ENCODE results near the gene ATP5ME.

ATP5ME gene

DNA sequence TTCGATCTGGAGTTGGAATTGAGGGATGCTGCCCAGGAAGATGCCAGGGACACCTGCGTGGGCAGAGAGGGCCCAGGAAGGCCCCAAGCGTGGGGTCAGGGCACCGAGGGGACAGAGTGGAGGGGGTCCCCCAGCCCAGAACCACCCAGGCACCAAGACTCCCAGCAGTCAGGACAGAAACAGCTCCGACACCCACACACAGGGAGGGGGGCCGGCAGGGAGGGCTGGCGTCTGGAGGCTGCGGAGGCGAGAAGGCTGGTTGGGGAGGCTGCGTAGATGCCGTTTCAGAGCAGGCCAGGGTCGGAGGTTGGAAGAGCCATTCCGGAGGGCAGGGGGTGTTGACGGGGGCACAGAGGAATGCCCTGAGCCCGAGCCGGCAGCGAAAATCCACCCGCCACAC, 23.6 kb downstream of the ATP5ME start:
- TF ChIP-seq, protein P1, sequence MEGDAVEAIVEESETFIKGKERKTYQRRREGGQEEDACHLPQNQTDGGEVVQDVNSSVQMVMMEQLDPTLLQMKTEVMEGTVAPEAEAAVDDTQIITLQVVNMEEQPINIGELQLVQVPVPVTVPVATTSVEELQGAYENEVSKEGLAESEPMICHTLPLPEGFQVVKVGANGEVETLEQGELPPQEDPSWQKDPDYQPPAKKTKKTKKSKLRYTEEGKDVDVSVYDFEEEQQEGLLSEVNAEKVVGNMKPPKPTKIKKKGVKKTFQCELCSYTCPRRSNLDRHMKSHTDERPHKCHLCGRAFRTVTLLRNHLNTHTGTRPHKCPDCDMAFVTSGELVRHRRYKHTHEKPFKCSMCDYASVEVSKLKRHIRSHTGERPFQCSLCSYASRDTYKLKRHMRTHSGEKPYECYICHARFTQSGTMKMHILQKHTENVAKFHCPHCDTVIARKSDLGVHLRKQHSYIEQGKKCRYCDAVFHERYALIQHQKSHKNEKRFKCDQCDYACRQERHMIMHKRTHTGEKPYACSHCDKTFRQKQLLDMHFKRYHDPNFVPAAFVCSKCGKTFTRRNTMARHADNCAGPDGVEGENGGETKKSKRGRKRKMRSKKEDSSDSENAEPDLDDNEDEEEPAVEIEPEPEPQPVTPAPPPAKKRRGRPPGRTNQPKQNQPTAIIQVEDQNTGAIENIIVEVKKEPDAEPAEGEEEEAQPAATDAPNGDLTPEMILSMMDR (IDR thresholded peaks at IDR 0.05) = no peak

DNA sequence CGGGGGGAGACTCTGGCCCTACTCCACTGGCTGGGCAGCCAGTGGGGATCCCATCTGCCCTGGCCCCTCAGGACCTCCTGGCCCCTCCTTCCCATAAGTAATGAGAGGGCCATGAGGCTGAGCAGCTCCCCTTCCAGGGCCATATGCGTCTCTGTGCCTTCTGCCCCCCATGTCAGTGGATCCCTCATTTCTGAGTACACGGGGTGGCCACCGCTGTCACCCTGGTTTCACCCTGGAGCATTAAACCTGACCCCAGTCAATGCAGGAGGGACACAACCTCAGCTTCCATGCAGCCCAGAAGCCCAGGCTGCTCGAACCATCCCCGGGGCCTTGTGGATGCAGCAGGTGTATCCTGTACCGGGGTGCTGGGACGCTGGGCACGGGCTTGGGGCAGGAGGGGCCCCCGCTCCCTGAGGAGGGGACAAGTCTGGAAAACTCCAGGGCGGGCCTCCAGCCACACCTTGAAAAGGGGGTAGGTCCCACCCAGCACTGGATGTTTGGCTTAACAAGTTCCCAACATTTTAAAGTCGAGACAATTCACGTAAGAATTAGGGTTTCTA, 24.2 kb downstream of the ATP5ME start:
- TF ChIP-seq, protein P1 (IDR thresholded peaks at IDR 0.05) = no peak

DNA sequence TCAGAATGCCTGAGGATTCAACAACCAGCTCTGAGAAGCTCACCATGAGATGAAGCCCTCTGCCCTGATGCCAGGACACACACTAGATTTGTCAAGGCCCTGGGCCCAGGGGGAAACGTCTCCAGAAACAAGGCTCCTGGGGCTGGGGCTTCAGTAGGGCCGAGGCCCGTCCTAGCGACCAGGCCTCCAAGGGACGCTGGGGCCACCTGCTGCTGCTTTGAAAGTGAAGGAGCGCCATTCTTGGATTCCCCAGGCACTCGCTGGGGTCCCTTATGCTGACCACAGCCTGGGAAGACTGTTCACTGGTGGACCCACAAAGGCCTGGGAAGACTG, 24.8 kb downstream of the ATP5ME start:
- TF ChIP-seq, protein P1 (IDR thresholded peaks at IDR 0.05) = no peak

DNA sequence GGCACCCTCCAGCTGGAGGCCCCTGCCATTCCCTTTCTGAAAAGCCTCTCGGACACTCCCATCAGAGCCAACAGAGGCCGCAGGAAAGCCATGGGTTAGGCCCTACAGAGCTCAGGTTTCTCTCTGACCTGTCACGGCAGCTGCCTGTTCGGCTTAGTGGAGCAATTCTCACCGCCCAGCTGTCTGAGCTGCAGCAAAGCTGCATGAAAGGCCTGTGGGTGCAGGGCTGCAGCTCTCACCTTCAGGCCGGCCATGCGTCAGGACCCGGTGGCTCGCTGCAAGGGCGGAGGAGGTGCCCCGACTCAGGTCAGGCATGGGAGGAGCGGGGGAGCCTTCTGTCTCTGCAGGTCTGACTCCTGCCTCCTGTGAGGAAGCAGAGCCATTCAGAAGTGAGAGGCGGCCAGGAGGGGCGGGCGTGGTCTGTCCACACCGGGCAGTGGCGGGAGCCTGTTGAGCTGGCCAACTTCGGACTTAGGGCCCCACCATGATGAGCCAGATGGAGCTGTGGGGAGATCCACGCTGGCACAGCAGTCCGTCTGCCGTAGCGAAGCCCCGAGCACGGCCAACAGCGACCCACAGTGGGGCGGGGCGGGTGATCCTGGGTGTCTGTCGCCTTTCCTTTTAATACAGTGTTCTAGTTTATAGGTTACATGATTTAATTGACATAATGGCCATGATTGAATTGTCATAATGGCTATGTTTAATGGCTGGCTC, 25.3 kb downstream of the ATP5ME start:
- TF ChIP-seq, protein P1 (IDR thresholded peaks at IDR 0.05) = no peak

DNA sequence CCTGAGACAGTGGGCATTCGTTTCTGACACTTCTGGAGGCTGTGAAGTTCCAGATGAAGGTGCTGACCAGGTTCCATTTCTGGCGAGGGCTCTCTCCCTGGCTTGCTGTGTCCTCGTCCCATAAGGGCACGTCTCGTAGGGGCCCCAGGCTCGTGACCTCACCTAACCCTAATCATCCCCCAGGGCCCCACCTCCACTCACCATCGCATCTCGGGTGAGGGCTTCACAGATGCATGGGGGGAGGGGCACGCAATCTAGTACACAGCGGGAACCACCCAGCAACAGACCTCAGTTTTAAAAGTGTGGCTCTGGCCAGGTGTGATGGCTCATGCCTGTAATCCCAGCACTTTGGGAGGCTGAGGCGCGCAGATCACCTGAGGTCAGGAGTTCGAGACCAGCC, 26.6 kb downstream of the ATP5ME start:
- TF ChIP-seq, protein P1 (IDR thresholded peaks at IDR 0.05) = no peak

DNA sequence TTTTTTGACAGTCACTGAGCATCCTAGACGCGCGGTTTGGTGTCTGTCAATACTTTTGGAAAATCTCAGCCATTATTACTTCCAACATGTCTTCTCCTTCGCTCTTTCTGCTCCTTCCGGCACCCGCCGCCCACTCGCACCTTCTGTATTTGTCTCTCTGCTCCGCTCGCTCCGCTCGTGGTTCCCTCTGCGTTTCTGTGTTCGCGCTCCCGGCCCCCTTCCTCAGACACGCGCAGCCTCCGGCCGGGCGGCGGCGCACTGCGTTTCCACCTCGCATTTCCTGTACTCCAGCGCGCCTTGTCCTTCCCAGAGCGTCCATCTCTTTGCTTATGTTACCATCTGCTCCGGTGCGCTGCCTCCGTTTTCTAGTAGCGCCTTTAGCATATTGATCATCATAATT, 27.6 kb downstream of the ATP5ME start:
- TF ChIP-seq, protein P1 (IDR thresholded peaks at IDR 0.05) = no peak

DNA sequence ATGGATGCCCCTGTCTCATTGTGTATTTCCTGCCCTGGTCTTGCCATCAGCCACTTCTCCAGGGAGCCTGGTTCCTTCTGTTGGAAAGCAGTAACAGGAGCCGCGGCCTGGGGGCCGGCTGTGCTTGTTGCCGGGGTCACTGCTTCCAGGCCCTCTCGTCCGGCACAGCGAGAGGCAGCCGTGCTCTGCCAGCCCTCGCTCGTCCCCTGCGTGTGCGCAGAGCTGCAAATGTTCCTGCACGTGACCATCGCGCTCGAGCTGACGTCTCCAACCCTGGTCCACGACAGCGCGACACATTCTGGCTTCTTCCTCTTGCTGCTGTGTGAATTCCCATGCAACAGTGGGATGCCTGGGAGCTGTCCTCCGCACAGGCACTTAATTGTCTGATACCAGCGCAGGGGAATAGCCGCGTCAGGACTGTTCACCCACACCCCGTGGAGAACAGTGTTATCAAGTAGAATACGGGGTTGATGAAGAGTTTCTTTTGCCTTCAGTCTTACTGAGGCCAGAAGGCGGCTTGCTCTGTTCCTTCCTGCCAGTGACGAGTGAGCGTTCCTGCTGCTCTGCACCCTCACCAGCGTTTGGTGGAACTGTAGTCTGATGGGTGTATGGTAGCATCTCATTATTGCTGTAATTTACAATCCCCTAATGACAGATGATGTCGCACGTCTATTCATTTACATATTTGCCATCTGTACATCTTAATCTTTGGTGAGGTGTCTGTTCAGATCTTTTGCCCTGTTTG, 36.4 kb downstream of the ATP5ME start:
- TF ChIP-seq, protein P1 (IDR thresholded peaks at IDR 0.05) = no peak

Measured in LNCAP (cell line).